Ramos (cell line): ENCODE measurements around the gene ERP29.
"Not testable (repeated sequence)": the region's sequence is repeated elsewhere in the genome, so short reads cannot be mapped to it uniquely, and the experiment has no call there.

Experiments
- in situ Hi-C: fragments of 300-500 bp; cut with MboI; formaldehyde crosslinking; loops from one replicate; pipeline ENCODE4 v1.14.3; 2022; ENCODE audit warnings: low sequenced_read_pairs; ENCODE audit not compliant: unreplicated experiment

ERP29 gene

DNA sequence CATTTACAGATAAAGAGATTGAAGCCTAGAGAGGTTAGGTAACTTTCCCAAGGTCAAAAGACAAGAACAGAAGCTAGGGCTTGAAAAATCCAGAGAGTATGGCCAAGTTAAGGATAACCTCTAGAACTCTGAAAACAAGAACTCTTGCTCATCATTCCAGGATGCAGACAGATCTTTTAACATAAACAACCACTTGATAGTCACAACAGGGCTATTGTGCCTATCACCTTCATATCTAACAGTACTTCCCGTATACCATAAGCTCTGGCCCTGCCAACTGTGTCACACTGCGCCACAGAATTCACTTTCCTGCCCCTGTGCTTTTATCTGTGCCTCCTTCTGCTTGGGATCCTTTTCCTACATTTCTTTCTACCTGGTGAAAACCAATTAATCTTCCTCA lies 18.2 kb downstream of the ERP29 start:
- in situ Hi-C loops = no loop called here

DNA sequence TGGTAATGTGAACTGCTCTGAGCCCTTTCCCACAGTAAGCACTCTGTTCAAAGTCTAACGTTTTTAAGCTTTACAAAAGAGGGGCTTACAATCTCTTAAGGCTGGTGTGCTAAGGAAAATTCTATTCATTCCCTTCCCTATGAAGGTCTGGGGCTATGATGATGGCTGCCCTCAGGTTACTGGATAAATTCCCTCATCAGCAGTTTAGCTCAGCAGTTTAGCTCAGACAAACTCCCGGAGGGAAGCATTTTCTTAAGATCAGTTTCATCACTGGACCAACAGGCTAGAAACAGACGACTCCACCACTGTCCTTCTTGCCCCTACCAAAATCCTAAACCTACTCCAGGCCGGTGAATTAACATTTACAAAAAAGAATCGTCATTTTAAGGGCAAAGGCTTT lies 19.1 kb downstream of the ERP29 start:
- in situ Hi-C loops = no loop called here

DNA sequence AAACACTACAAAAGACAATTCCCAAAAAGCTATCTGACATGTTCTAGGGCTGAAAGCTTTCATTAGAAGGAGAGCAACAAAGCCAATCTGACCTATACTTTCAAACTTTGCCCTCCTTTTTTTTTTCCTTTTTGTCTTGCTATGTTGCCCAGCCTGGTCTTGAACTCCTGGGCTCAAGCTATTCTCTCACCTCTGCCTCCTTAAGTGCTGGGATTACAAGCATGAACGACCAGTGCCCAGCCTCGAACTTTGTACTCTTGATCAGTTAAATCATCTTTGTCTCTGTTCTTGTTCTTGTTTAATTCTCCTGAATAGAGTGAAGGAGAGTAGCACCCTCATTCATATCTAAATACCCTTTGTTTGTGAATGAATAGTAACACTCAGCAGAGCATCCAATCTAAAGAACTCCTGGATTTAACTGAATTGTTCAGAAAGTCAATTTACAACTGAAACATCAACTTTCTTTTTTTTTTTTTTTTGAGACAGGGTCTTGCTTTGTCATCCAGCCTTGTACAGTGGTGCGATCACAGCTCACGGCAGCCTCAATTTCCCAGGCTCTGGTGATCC lies 22.1 kb downstream of the ERP29 start:
- in situ Hi-C loops = no loop called here

DNA sequence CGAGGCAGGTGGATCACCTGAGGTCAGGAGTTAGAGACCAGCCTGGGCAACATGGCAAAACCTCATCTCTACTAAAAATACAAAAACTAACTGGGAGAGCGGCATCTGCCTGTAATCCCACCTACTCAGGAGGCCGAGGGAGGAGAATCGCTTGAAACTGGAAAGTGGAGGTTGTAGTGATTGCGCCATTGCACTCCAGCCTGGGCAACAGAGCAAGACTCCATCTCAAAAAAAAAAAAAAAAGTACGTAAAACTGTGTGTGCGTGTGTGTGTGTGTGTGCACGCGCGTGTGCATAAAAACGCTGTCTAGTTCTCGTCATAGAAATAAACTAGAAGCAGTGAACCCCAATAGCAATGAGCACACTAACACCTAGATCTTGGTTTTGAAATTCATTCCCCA lies 23.4 kb downstream of the ERP29 start:
- in situ Hi-C loops = not testable (repeated sequence)

DNA sequence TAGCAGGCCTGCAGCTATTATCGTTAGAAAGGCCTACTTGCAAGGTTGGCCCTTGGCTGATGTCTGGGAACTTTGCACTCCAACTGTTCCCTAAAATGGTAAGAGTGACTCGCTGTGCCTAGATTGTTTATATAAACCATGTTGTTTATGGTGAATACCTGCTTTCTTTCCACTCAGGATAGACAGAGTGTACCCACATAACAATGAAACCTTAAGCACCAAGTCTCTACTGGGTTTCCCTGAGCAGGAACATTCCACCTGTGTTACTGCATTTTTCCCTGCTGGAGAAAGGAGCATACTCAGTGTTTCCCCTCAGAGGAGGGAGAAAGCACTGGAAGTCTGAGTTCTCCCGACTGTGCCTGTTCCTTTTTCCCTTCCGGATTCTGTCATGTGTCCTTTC lies 32.8 kb downstream of the ERP29 start:
- in situ Hi-C loops = no loop called here

- in situ Hi-C loops = no loop called here
These were observed 36.1 kb downstream of the ERP29 start for GRCh38 chr12:112049351-112049750.

- in situ Hi-C loops = no loop called here
These were observed 47.9 kb downstream of the ERP29 start for GRCh38 chr12:112061137-112061536.

- in situ Hi-C loops = no loop called here
These were observed 50.0 kb downstream of the ERP29 start for GRCh38 chr12:112063273-112063672.

DNA sequence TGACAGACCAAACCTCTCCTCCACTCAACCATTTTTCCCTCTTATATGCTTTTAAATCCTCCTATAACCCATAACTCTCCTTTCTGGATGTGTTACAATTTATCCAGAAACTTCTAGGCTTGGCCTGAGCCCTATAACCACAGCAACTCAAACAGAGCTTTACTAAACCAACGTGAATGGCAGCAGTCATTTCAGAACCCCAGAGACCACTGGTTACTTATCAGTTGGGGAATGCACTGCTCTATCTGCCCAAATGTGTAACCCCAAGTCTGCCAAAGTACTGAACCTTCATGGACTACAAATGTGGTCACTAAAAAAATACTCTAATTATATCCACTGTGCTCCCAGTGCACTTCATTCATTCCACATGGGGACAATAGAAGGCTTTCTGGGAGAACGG lies 53.3 kb downstream of the ERP29 start:
- in situ Hi-C loops = no loop called here
